Right lobe of liver (tissue), 4 donors: Measurements from ENCODE around the gene MRPL20.

Experiments used
- POLR2A ChIP-seq: fragments of 450-650 bp; IDR thresholded peaks from one replicate; pipeline ENCODE4 v1.6.1; 2017; ENCODE audit warnings: antibody characterized with exemption, mild to moderate bottlenecking
- TF ChIP-seq, protein P1 (sequence below), 4 donors: fragments of 200-600 bp in 3 of 4; fragments of 450-650 bp in 1 of 4; IDR thresholded peaks; one replicate each; pipeline versions ENCODE4 v1.5.1 to v1.8.0; 2016 to 2022; ENCODE audit warnings: antibody characterized with exemption in 4 of 4, mild to moderate bottlenecking in 2 of 4
- donor health status: DM: no; HTN: no; CAD: no.
- donor health status: DM: no; HTN: no; CAD: no.
- donor health status: DM: no; HTN: yes; CAD: no.

DNA sequence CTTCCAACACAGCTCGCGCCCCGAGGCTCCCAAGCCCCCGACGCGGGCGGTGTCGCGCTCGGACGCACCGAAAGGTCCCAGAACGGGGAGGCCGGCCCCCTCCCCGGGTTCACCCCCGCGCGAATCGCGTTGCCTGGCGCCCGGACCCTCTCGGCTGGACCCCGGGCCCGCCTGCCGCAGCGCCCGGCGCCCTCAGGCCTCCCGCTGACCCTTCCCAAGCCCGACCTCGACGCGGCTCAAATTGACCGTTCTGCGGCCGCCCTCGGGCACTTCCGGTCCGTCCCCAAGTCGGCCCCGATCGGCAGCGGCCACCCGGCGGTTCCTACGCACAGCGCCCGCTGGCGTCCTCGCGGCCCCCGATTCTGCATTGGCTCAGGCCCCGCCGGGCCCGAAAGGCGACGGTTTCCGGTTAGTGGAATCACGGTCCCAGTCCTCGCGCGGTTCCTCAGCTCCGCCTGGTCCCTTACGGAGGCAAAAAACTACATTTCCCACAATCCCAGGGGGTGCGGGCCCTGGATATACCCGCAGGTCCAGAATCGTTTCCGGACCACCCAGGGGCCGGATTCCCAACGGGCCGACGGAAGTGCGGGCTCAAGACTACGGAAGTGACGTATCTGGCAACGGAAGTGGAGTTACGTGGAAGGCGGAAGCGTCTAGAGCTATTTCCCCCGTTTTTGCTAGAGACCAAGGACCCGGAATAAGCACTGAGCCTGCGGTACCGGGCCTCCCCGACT, 32.0 kb downstream of the MRPL20 start, which contains the start of gene AURKAIP1:
- TF ChIP-seq, protein P1, sequence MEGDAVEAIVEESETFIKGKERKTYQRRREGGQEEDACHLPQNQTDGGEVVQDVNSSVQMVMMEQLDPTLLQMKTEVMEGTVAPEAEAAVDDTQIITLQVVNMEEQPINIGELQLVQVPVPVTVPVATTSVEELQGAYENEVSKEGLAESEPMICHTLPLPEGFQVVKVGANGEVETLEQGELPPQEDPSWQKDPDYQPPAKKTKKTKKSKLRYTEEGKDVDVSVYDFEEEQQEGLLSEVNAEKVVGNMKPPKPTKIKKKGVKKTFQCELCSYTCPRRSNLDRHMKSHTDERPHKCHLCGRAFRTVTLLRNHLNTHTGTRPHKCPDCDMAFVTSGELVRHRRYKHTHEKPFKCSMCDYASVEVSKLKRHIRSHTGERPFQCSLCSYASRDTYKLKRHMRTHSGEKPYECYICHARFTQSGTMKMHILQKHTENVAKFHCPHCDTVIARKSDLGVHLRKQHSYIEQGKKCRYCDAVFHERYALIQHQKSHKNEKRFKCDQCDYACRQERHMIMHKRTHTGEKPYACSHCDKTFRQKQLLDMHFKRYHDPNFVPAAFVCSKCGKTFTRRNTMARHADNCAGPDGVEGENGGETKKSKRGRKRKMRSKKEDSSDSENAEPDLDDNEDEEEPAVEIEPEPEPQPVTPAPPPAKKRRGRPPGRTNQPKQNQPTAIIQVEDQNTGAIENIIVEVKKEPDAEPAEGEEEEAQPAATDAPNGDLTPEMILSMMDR (IDR thresholded peaks at IDR 0.05) = peak; percentile 23 to 48 (median 34)
- peak; percentile 61 for TF ChIP-seq POLR2A
